DLD1 (cell line): ENCODE measurements around the gene CCDC142.

ENCODE experiments used
- in situ Hi-C: cut with HindIII; loops from 2 replicates; pipeline ENCODE4 v1.10.0; 2017; ENCODE audit warnings: low sequenced_read_pairs

CCDC142 gene

DNA sequence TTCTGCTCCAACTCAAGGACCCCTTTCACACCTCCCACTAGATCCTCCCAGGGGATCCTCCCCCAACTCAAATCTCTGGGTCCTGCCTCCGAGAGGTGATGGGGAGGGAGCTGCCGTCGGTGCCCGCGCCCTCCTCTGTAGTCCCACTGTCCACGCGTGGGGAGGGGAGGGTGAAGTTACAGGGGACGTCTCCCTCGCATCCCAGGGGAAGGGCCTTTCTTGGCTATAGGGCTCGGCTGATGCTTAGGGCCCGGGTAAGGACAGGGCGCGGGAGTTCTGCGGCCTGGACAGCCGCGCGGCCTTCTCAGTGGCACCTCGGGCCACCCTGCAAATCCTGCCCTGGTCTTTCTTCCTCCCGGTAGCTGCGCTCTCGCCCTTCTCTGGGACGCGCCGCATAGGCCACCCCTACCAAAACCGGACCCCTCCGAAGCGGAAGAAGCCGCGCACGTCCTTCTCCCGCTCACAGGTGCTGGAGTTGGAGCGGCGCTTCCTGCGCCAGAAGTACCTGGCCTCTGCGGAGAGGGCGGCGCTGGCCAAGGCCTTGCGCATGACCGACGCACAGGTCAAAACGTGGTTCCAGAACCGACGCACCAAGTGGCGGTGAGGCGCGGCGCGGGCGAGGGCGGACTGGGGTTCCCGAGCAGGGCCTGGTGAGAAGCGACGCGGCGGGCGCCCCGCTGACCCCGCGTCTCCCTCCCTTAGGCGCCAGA lies 32.6 kb upstream of the CCDC142 start:
- in situ Hi-C loops, result no loop called here

DNA sequence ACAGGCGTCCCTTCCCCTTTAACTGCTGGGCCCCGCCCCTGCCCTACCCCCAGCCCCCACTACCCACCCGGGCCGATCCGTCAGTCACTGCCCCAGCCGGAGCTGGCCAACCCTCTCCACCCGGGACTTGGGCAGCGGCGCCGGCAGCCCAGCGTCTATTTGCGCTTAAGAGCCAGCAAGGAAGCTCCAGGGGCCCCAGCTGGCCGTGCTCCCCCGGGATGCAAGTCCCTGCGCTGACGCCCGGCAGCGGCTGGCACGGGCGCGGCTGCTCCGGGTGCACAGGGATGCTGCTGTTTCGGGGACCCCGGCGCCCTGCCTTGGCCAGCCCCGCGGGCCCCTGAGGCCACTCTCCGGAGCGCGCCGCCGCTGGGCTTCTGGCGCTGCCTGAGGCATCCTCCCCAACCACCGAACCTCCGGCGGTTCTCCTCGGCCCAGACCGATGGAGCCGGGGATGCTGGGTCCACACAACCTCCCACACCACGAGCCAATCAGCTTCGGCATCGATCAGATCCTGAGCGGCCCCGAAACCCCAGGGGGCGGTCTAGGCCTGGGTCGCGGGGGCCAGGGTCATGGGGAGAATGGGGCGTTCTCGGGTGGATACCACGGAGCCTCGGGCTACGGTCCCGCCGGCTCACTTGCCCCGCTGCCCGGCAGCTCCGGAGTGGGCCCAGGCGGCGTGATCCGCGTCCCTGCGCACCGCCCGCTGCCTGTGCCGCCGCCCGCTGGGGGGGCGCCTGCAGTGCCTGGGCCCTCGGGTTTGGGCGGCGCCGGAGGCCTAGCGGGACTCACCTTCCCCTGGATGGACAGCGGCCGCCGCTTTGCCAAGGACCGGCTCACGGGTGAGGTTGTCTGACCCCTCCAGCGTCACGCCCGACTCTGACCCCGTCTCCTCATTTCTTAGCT lies 31.8 kb upstream of the CCDC142 start, which contains the start of gene TLX2:
Gene TLX2, plus strand, starts transcription at position 83 of the 903 bp plus-strand sequence. Its CDS starts 357 bp downstream, at position 440.
- in situ Hi-C loops, result no loop called here

GRCh38 chr2:74513605-74514367 lies 31.0 kb upstream of the CCDC142 start:
- in situ Hi-C loops, result no loop called here

- in situ Hi-C loops, result no loop called here
These were observed 30.2 kb upstream of the CCDC142 start for GRCh38 chr2:74512744-74513604.

GRCh38 chr2:74511104-74511989 lies 28.5 kb upstream of the CCDC142 start:
- in situ Hi-C loops, result no loop called here

GRCh38 chr2:74510272-74510671 lies 27.5 kb upstream of the CCDC142 start:
- in situ Hi-C loops, result no loop called here

DNA sequence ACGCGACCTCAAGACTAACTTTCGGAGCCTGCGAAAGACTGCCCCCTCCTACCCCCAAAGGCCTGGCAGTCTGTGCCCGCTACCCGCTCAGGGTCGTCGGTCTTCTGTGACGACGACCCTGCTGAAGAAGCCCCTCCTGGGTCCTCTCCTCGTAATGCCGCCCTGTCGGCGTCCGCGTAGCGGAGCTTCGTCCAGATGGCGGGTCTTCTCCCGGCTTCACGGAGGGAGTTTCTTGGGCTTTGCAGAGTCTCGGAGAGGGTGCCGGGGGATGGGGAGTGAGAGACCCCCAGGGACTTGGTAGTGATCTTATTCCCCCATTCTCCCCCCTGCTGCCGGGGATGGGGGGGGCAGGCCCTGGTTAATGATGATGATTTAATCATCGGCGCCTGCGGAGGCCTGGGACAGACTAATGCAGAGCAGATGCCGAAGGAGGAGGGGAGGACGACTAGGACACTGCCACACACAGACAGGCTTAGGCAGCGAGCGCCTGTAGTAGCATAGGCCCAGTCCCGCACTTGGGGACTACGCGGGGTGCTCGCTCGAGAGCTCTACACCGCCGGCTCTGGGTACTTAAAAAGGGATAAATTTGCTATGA lies 25.2 kb upstream of the CCDC142 start:
- in situ Hi-C loops, result no loop called here

GRCh38 chr2:74507145-74507925 lies 24.5 kb upstream of the CCDC142 start, which contains the start of gene PCGF1:
PCGF1 (minus strand) TSS chr2:74507695; CDS start chr2:74507668, 27 bp downstream.
- in situ Hi-C loops, result no loop called here

- in situ Hi-C loops, result no loop called here
These were observed 22.8 kb upstream of the CCDC142 start for GRCh38 chr2:74505448-74506246.

GRCh38 chr2:74504591-74504990 lies 21.8 kb upstream of the CCDC142 start:
- in situ Hi-C loops, result no loop called here

DNA sequence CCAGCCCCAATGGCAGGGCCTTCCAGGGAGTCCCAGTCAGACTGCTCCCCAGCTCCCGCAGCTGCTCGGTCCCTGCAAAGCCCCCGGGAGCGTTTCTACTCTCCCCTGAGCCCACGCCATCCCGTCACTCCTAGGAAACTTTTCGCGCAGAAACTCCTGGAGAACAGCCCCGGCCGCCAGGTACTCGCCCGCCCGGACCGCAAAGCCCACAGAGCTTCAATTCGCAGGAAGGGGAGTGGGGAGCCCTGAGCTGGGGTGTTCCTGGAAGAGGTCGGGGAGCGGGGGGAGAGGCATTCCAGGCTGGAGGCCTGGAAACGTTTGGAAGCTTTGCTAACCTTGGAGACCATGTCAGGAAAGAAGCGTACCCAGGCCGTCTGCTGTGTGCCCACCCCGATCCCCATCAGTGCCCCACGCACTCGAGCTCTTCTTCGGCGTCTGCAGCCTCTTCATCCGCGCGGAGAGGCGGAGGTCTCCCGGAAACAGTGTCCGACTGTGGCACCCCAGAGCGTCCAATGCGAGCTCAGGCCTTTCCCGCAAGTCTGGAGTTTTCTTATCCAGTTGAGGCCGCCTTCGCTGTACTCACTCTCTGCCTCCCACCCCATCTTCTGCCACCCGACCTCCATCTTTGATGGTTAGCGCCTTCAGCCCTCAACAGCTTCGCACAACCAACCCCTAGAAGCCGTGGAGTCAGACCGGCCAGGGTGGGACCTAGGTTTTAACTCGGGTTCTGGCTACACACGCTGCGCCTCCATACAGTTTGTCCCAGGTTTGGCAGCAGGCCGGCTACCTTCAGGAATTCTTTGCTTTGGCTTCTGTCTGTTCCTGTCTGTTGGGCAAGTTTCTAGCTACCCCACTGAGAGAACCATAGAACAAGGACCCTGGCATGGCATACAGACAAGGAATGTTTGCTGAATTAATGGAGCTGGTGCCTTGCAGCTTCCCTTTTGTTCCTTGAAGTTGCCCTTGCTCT lies 21.0 kb upstream of the CCDC142 start:
- in situ Hi-C loops, result no loop called here

DNA sequence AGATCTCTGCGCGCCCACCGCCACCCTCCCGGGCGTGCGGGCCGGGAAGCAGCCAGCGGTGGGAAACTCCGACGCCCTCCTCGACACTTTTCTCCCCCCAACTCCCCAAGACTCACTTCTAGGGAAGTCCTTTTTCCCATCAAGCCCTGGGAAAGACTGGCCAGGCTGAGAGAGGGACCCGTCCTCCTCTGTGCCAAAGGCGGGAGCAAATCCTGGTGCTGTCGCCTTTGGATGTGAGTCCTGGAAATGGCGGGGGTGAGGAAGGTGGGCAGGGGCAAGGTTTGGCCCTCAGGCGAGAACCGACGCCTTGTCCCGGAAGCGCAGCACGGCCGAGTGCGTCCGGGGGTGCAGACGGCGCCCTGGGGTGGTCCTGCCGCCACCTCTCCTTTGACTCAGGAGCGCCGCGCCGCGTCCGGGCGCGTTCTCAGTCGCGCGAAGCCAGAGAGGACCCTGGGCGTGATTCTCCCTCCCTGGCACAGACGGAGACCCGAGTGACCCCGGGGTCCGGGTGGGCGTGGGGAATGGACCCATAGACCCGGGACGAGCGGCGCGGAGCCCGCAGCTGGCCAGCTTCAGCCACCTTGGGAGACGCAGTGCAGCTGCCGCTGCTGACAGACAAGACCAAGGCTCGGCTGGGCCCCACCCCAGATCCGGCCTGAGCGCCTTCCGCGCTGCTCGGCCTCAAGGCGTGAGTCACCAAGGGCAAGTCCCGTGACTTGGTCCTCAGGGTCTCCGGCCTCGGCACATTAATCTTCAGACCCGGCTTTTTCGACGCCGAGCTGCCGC lies 20.1 kb upstream of the CCDC142 start:
- in situ Hi-C loops, result no loop called here

- in situ Hi-C loops, result no loop called here
These were observed 19.4 kb upstream of the CCDC142 start for GRCh38 chr2:74502147-74502719.

GRCh38 chr2:74501335-74502071 lies 18.7 kb upstream of the CCDC142 start:
- in situ Hi-C loops, result no loop called here
